ENCODE results near the gene PCSK1.

PCSK1 gene

GRCh38 chr5:96342581-96342980, 90.5 kb downstream of the PCSK1 start:
- no peak for TF ChIP-seq CTCF (conservative IDR thresholded peaks at IDR 0.05; ENCODE audit: low read depth, low read length)
- DNase-seq (ENCODE audit: low read depth): no peak
- no peak overlapping the region for H3K4me3 ChIP-seq (ENCODE audit: low read depth, low read length)
